ENCODE results near the gene MAML2.

GRCh38 chr11:96088914-96089313 is 254.1 kb downstream of the MAML2 start:
- no peak for TF ChIP-seq CTCF (IDR thresholded peaks at IDR 0.05)
- TF ChIP-seq POLR2AphosphoS5 (IDR thresholded peaks at IDR 0.05) = no peak
- no peak for TF ChIP-seq EP300 (IDR thresholded peaks at IDR 0.05; ENCODE audit: low read depth)
